Ovary (tissue), 9 donors: ENCODE measurements around the gene NR2F1. TPM values are rescaled to one million over a fixed set of nuclear protein-coding genes. Genes with fewer than 3 reads are reported as not detected.

ENCODE experiments used
- DNase-seq, 5 donors: peaks; one replicate each; pipeline ENCODE4 v3.0.0-alpha.2; 2019 to 2020
- H3K27ac ChIP-seq, 2 donors: fragments of 200-600 bp; one replicate each; pipeline versions ENCODE4 v1.5.1 to v1.8.0; 2019 to 2022
- H3K27me3 ChIP-seq: fragments of 200-600 bp; one replicate; pipeline ENCODE4 v1.8.0; 2022
- H3K36me3 ChIP-seq: fragments of 200-600 bp; sonication (generic); one replicate; pipeline ENCODE4 v1.5.1; 2019
- H3K4me1 ChIP-seq: one replicate; pipeline ENCODE4 v1.8.1; 2013; ENCODE audit warnings: mild to moderate bottlenecking, moderate library complexity; ENCODE audit not compliant: insufficient read depth
- H3K4me3 ChIP-seq: fragments of 200-600 bp; sonication (generic); one replicate; pipeline ENCODE4 v1.5.1; 2017
- H3K9me3 ChIP-seq, 2 donors: fragments of 200-600 bp in 1 of 2; sonication (generic) in 1 of 2; one replicate each; pipeline versions ENCODE4 v1.5.1 to v1.8.1; 2013 to 2019; ENCODE audit warnings: mild to moderate bottlenecking in 1 of 2, moderate library complexity in 1 of 2
- CTCF ChIP-seq, 3 donors: fragments of 450-650 bp in 2 of 3; fragments of 200-600 bp in 1 of 3; IDR thresholded peaks; one replicate each; pipeline versions ENCODE4 v1.5.1 to v1.8.0; 2016 to 2022; ENCODE audit warnings: antibody characterized with exemption in 3 of 3, mild to moderate bottlenecking in 1 of 3
- EP300 ChIP-seq: sonication (generic); formaldehyde crosslinking; IDR thresholded peaks from one replicate; pipeline ENCODE4 v1.6.1; 2017; ENCODE audit warnings: antibody characterized with exemption
- POLR2A ChIP-seq: fragments of 450-650 bp; IDR thresholded peaks from one replicate; pipeline ENCODE4 v1.6.1; 2017; ENCODE audit warnings: antibody characterized with exemption, mild to moderate bottlenecking, moderate library complexity
- WGBS, 3 donors: extraction: QIAGEN DNeasy Blood & Tissue Kit in 1 of 3; methylation state at CpG; one replicate each; pipeline versions ENCODE4 v1.1.5 to v1.1.7; 2013 to 2017; 5-methylcytosine and 5-hydroxymethylcytosine counted together
- intact Hi-C, 4 donors: fragments of 100-400 bp; cut with DNase I; formaldehyde crosslinking; loops; one replicate each; pipeline versions ENCODE4 v1.11.0 to v1.15.1; 2022 to 2023
- polyA plus RNA-seq, 2 donors: library from polyadenylated mRNA; stranded (reverse); fragments of 200-250 nt in 1 of 2; fragments of 350-450 nt in 1 of 2; fragmentation: Illumina TruSeq in 1 of 2; extraction: RNeasy Lipid Tissue Mini Kit (QIAGEN cat#74804) in 1 of 2; gene quantifications; one replicate each; pipeline ENCODE4 v1.2.3, GENCODE V29; 2013 to 2014
- total RNA-seq, 7 donors: library from RNA; depleted of rRNA in 2 of 7; stranded (reverse); fragments of >200 nt in 2 of 7; fragmentation: NEBNext Ultra II Directional in 3 of 7; extraction: Animal tissue kit (Norgen Biotek cat#: 25700) in 3 of 7; gene quantifications; one replicate each; pipeline versions ENCODE4 v1.1.0 to v1.2.4, GENCODE V29; 2016 to 2023
- donor health status: DM: no; HTN: no; CAD: no; lungs with moderate emphysema.
- donor health status: DM: no; HTN: no; CAD: no.
- donor health status: Bipolar disorder and iron deficiency.
- donor health status: DM: yes; HTN: yes; CAD: no.
- donor health status: DM: no; HTN: no; CAD: no.
- donor health status: DM: yes; HTN: yes; CAD: no.

The NR2F1 gene
- total and polyA plus RNA-seq, 9 donors, result 47.6 to 179 (median 71.5) TPM

GRCh38 chr5:93603793-93604643 lies 21.0 kb downstream of the NR2F1 start:
- no peak for TF ChIP-seq CTCF (IDR thresholded peaks at IDR 0.05)
- TF ChIP-seq POLR2A, result no peak
- no peak for TF ChIP-seq EP300
- peak in 3 of 5 donors; percentile 50 to 71 (median 54) for DNase-seq
- H3K36me3 ChIP-seq, result no peaks in the 10 kb centered on the region
- H3K27ac ChIP-seq, result no peak overlapping the region
- H3K4me1 ChIP-seq, result peaks cover 4% of the 10 kb centered on the region
- WGBS, 3 donors, result 10 to 18% (median 13%) methylated on average over 34 to 58 of the region's 58 CpGs
- intact Hi-C loops, result no loop called here
- no peaks in the 10 kb centered on the region for H3K9me3 ChIP-seq
- H3K4me3 ChIP-seq, result peak overlapping the region; percentile 19
- no peaks in the 10 kb centered on the region for H3K27me3 ChIP-seq

GRCh38 chr5:93604644-93605515 lies 21.9 kb downstream of the NR2F1 start:
- DNase-seq, result no peak
- WGBS, 3 donors, result 83 to 90% (median 88%) methylated on average over 10 of the region's 10 CpGs
- Histone ChIP-seq H3K27ac (no peak overlapping the region), H3K9me3 (no peaks in the 10 kb centered on the region), H3K36me3 (no peaks in the 10 kb centered on the region), H3K4me1 (peaks cover 4% of the 10 kb centered on the region), H3K27me3 (no peaks in the 10 kb centered on the region), H3K4me3 (no peak overlapping the region)
- intact Hi-C loops, result no loop called here
- TF ChIP-seq POLR2A, result no peak
- no peak for TF ChIP-seq CTCF (IDR thresholded peaks at IDR 0.05)
- TF ChIP-seq EP300, result no peak

GRCh38 chr5:93606382-93606752 lies 23.3 kb downstream of the NR2F1 start:
- no peak for DNase-seq
- no peak overlapping the region for H3K27ac ChIP-seq
- intact Hi-C loops, result no loop called here

More at GRCh38 chr5:93606382-93606752, 23.3 kb downstream of the NR2F1 start:
- Histone ChIP-seq H3K27me3 (no peaks in the 10 kb centered on the region), H3K36me3 (no peaks in the 10 kb centered on the region), H3K4me1 (peaks cover 4% of the 10 kb centered on the region), H3K9me3 (no peaks in the 10 kb centered on the region), H3K4me3 (no peak overlapping the region)
- TF ChIP-seq POLR2A, result no peak
- TF ChIP-seq EP300, result no peak
- TF ChIP-seq CTCF (IDR thresholded peaks at IDR 0.05), result no peak
